NB4 (cell line): ENCODE data around the gene ZNF628.

Source experiments
- CTCF ChIP-seq: IDR thresholded peaks from one replicate; pipeline ENCODE4 v1.5.1; 2012; ENCODE audit warnings: low read depth, low read length
- MAX ChIP-seq: IDR thresholded peaks from 2 replicates; pipeline ENCODE4 v1.6.1; 2011; ENCODE audit warnings: low read depth, low read length
- MYC ChIP-seq: IDR thresholded peaks from 2 replicates; pipeline ENCODE4 v1.6.1; 2011; ENCODE audit warnings: low read depth, low read length
- POLR2A ChIP-seq: IDR thresholded peaks from 2 replicates; pipeline ENCODE4 v1.6.1; 2011; ENCODE audit warnings: mild to moderate bottlenecking; ENCODE audit not compliant: insufficient read length; ENCODE audit errors: extremely low read depth

- TF ChIP-seq POLR2A (no peak), CTCF (no peak), MAX (no peak), MYC (no peak)
These were observed 43.3 kb downstream of the ZNF628 start for GRCh38 chr19:55519451-55520311.
